SK-N-SH (cell line): ENCODE data around the gene PTPRG.

Experiments
- CTCF ChIP-seq: fragments of 200-600 bp; sonication (generic); IDR thresholded peaks from 2 replicates; pipeline ENCODE4 v1.6.1; 2017; ENCODE audit warnings: antibody characterized with exemption, mild to moderate bottlenecking, moderate library complexity
- FOXM1 ChIP-seq: IDR thresholded peaks from 2 replicates; pipeline ENCODE4 v1.4.0; 2012; ENCODE audit warnings: low read depth, mild to moderate bottlenecking
- GABPA ChIP-seq: IDR thresholded peaks from 2 replicates; pipeline ENCODE4 v1.4.0; 2012; ENCODE audit warnings: low read depth, mild to moderate bottlenecking
- POLR2AphosphoS5 ChIP-seq: IDR thresholded peaks from 2 replicates; pipeline ENCODE4 v1.6.1; 2012; ENCODE audit warnings: low read depth, low read length
- RCOR1 ChIP-seq: fragments of 150-350 bp; IDR thresholded peaks from 2 replicates; pipeline ENCODE4 v1.6.1; 2017; ENCODE audit warnings: antibody characterized with exemption, low read length
- REST ChIP-seq: IDR thresholded peaks from 2 replicates; pipeline ENCODE4 v1.6.1; 2012; ENCODE audit warnings: mild to moderate bottlenecking, low read depth, low read length, moderate library complexity

GRCh38 chr3:62175161-62175560 lies 613.8 kb downstream of the PTPRG start:
- TF ChIP-seq CTCF (no peak), REST (no peak), GABPA (no peak), POLR2AphosphoS5 (no peak), FOXM1 (no peak), RCOR1 (no peak)
